NCI-H1694 treated with DMSO at 0.1 percent for 48 hours (cell line): ENCODE measurements around the gene CAMTA1.

ENCODE experiments used
- DNase-seq: peaks from one replicate; lab custom pipeline; 2025; lab: John Stamatoyannopoulos, UW

CAMTA1 gene

GRCh38 chr1:6852136-6852890, 67.1 kb downstream of the CAMTA1 start:
- DNase-seq = no peak

- no peak for DNase-seq
These were observed 68.9 kb downstream of the CAMTA1 start for GRCh38 chr1:6854166-6854565.

GRCh38 chr1:6857831-6858230, 72.6 kb downstream of the CAMTA1 start:
- no peak for DNase-seq

DNA sequence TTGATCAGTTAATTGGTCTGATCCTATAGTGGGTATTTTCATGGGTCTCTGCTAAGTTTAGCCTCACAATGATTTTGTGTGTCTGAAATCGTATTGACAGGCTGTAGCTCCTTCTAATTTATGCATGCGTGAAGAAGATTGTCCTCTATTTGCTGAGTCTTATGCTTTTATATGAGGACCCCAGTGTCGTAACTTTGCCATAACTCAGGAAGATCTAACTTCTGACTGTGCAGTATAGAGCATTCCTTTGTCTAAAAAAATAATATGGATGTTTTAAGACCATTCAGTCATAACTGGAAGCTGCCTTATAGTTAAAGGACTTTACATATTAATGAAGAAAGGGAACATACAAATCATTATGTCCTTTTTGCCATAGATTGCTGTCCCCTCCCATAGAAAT, 73.3 kb downstream of the CAMTA1 start:
- DNase-seq = no peak

DNA sequence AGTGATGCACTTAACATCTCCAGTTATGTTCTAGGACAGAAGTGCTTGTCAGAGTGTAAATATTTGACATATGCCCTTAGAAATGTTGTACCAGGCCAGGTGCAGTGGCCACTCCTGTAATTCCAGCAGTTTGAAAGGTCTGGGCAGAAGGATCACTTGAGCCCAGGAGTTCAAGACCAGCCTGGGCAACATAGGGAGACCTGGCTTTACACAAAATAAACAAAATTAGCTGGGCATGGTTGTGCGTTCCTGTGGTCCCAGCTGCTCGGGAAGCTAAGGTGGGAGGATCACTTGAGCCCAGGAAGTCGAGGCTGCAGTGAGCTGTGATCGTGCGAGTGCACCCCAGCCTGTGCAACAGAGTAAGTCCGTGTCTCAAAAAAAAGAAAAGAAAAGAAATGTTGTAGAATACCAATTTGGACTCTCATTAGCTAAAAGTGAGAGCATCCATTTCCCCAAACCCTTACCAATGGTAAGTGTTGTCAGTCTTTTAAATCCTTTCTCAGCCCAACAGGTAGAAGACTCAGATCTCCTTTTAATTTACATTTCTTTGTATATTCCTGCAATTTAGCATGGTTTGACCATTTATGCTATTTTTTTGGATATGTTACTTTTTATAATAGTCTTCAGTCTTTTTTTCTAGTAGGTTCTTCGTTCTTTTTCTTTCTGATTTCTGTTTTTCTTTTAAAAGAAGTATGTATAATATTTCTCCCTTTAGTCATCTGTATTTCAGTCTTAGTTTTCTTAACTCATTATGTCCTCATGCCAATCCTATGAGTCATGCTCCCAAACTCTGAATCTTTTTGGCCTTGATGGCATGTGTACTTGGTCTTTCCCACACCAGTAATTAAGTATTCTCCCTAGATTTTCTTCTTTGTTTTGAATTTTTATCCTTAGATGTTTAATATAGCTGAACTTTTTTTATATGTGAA, 74.4 kb downstream of the CAMTA1 start:
- no peak for DNase-seq

- no peak for DNase-seq
These were observed 75.1 kb downstream of the CAMTA1 start for GRCh38 chr1:6860401-6860800.

DNA sequence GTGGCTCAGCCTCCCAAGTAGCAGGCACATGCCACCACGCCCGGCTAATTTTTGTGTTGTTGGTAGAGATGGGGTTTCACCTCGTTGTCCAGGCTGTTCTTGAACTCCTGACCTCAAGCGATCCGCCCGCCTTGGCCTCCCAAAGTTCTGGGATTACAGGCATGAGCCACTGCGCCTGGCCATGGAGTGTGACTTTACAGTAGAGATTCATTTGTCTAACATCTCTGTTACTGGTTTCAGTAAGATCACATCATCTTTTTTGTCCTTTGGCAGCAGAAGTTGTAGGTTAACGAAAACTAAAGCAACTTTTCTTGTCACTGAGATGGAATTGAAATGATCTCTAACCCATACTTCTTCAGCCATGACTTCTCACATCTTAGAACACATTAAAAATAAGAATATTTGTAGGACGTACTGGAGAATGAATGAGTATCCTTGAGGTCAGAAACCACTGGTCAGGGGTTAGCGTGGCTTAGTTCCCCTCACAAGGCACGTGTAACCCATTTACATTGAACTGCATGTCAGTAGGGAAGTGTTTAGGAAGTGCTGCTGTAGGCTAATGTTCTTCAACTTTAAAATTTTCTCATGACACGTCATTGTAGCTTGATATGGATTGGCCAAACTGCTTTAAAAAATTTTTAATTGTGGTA, 75.9 kb downstream of the CAMTA1 start:
- DNase-seq = no peak

GRCh38 chr1:6862906-6863305, 77.7 kb downstream of the CAMTA1 start:
- no peak for DNase-seq

GRCh38 chr1:6864166-6864565, 78.9 kb downstream of the CAMTA1 start:
- no peak for DNase-seq

GRCh38 chr1:6866825-6867224, 81.6 kb downstream of the CAMTA1 start:
- DNase-seq = no peak

DNA sequence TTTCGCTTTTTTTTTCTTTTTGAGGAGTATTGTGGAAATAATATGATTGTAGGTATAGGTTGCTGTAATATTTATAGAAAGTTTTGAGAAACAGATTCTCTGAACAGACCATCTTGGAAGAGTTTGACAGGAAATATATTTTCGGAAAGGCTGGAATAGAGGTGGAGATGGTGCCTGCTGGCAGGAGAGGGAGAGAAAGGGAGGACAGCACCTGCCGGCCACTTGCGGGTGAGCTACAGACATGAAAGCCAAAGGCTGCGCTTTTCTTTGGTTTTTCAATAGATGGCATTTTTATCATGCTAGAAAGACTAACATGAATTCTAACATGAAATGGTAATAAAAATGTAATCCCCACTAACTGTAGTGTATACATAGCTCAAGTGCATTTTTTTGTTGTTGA, 82.1 kb downstream of the CAMTA1 start:
- DNase-seq = no peak

DNA sequence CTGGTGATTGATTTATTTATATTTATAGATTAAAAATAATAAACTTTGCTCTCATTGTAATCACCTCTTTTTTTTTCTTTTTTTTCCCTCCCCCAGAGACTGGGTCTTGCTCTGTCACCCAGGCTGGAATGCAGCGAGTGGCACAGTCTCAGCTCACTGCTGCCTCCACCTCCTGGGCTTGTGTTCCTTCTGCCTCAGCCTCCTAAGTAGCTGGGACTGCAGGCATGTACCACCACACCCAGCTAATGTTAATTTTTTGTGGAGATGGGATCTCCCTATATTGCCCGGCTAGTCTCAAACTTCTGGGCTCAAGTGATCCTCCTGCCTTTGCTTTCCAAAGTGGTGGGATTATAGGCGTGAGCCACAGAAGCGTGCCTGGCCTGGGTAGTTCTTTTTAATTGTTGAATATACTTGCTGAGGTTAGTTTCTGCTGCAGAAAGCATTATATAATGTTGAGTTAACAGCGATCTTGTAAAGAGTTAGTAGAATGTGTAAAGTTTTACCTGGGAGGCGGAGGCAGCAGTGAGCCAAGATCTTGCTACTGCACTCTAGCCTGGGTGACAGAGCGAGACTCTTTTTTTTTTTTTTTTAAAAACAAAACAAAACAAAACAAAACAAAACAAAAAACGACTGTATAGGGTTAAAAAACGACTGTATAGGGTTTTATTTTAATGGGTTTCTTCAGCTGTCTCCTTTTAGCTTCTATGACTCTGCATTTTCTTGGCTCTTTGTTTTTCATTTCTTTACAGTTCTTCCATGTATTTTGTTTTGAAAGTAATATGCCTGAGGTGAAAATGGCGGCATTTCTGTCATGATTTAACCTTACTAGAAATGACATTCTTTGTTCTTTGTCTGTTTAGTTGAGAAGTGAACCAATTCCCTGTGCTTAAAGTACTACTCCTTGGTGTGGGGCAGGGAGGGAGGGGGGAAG, 82.7 kb downstream of the CAMTA1 start:
- no peak for DNase-seq

DNA sequence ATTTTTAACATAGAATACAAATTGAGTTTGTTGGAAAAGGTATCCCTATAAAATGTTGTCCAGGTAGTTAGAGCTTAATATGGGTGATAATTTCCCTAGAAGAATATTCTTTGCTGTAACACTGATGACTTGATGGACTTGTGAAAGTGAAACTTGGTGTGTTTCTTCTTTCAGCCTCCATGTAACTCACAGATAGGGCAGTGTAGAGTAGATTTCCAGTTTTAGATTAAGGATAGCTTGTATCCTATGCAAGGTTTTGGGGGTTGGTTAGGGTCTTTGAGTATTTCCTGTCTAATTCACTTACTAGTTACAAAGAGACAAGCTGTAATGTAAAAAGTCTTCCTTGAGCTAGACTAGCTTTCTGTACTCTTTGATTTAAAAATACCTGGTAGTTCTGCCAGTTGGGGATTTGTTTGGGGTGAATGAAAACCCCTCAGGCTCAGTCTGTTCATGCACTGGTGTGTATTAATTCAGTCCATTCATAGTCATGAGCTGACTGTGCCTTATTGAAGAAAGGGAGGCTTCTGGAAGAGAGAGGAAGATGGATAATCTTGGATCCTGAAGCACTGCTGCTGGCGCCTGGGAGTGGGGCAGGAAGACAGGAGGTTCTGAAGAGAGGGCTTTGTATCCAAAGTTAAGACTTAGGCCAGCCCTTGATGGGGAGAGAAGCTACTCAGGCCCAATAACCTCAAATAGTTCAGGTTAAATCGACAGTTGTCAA, 83.6 kb downstream of the CAMTA1 start:
- DNase-seq = no peak

GRCh38 chr1:6869545-6869944, 84.3 kb downstream of the CAMTA1 start:
- DNase-seq = no peak

DNA sequence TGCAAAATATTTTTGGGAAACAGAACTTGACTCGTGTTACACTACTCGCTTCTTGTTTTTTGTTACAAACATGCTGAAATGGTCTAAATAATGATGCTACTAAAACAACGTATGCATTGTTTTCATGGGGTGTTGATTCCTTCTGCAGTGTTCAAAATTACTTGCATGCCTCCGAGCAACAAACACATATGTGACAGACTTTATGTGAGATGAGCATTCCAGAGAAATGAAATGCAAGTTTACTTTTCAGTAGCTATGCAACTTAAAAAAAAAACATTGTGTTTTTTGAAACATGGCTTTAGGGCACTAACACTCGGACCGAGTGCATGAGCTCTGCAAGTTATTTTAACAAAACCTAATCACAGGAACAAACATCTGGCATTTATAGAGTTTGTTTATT, 84.8 kb downstream of the CAMTA1 start:
- DNase-seq = no peak

DNA sequence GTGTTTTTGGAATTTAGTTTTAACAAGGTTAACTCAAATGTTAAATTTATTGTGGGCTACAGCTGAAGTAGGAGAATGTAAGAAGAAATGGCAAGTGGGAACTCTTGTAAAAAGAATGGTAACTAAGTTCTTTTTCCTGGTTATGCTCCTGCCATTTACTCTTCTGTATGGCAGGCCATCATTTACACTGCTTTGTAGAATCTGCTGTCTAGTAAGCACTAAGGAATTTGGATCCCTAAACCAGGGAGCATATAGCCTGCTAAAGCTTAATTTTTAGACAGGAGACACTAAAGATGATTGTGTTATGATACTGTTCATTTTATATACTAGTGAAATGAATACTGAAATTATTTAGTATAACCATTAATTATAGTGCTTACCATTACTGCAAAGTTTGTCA, 85.3 kb downstream of the CAMTA1 start:
- DNase-seq = no peak

GRCh38 chr1:6871300-6871972, 86.2 kb downstream of the CAMTA1 start:
- no peak for DNase-seq

DNA sequence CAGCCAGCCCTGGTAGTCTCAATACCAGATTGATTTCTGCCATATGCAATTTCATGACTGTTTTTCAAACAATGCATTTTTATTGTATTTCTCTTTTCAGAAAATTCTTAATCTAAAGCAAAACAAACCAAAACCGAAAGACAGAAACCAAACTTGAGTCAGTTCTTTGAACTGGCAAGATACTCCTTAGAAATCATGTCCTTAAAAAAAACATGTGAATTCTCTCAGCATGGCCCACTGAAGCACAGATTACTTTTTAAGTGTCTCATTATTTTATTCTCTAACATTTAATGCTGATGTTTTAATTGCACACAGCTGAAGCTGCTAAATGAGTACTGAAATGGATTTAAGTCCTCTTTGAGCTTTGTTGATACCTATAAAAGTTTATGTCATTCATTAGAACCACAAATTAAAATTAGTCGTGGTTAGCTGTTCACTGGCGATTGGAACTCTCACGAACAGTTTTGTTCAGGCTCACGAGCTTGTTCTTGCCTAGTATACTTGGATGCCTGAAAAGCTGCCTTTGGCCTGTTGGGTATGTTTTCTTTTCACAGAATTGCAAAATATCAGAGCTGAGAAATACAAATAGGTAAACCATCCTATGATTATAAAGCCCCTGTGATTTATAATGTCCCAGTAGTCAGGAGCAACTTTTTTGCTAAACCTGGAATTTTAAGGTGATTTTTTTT, 87.5 kb downstream of the CAMTA1 start:
- DNase-seq = no peak

GRCh38 chr1:6873298-6874015, 88.2 kb downstream of the CAMTA1 start:
- DNase-seq = no peak
